GM23338 (cell line): ENCODE results near the gene LIG4. TPM values are rescaled to one million over a fixed set of nuclear protein-coding genes. Genes with fewer than 3 reads are reported as not detected.

Source experiments
- ATAC-seq: fragments of 200-7000 bp; cut with Tn5 transposase; 3 replicates; pipeline ENCODE4 v1.9.1; 2020
- DNase-seq: peaks from one replicate; pipeline ENCODE4 v3.0.0-alpha.2; 2015; ENCODE audit warnings: low spot score
- H2AFZ ChIP-seq: fragments of 200-600 bp; sonication (generic); 2 replicates; pipeline ENCODE4 v1.8.0; 2016; ENCODE audit warnings: antibody characterized with exemption, mild to moderate bottlenecking, moderate library complexity
- H3F3A ChIP-seq: fragments of 200-600 bp; sonication (generic); replicated peaks from 2 replicates; pipeline ENCODE4 v1.8.0; 2017; ENCODE audit warnings: antibody characterized with exemption, mixed run types, low read depth
- H3K27ac ChIP-seq: fragments of 200-600 bp; sonication (generic); 2 replicates; pipeline ENCODE4 v1.6.1; 2016; ENCODE audit warnings: low read depth
- H3K27me3 ChIP-seq: fragments of 200-600 bp; sonication (generic); 2 replicates; pipeline ENCODE4 v1.8.0; 2016; ENCODE audit warnings: mild to moderate bottlenecking, mixed run types, moderate library complexity; ENCODE audit not compliant: insufficient read depth
- H3K36me3 ChIP-seq: fragments of 200-600 bp; sonication (generic); 2 replicates; pipeline ENCODE4 v1.8.0; 2016; ENCODE audit warnings: mild to moderate bottlenecking; ENCODE audit not compliant: insufficient read depth
- H3K4me1 ChIP-seq: fragments of 200-600 bp; sonication (generic); 2 replicates; pipeline ENCODE4 v1.8.0; 2016; ENCODE audit warnings: mild to moderate bottlenecking, moderate library complexity; ENCODE audit not compliant: insufficient read depth
- H3K4me2 ChIP-seq: fragments of 200-600 bp; sonication (generic); 2 replicates; pipeline ENCODE4 v1.7.1; 2017; ENCODE audit warnings: mixed run types
- H3K4me3 ChIP-seq: fragments of 200-600 bp; sonication (generic); 2 replicates; pipeline ENCODE4 v1.6.1; 2016; ENCODE audit warnings: mixed run types
- H3K79me2 ChIP-seq: fragments of 200-600 bp; sonication (generic); replicated peaks from 2 replicates; pipeline ENCODE4 v1.8.0; 2017; ENCODE audit warnings: mild to moderate bottlenecking; ENCODE audit not compliant: insufficient read depth
- H3K9me2 ChIP-seq: fragments of 200-600 bp; sonication (generic); 2 replicates; pipeline ENCODE4 v1.8.0; 2017; ENCODE audit not compliant: insufficient read depth
- H4K20me1 ChIP-seq: fragments of 200-600 bp; sonication (generic); replicated peaks from 2 replicates; pipeline ENCODE4 v1.8.0; 2017; ENCODE audit warnings: mild to moderate bottlenecking; ENCODE audit not compliant: insufficient read depth
- H3K27ac Mint-ChIP-seq: 2 replicates; pipeline ENCODE4 v1.8.0; 2020; ENCODE audit warnings: inconsistent platforms, mild to moderate bottlenecking, moderate library complexity, mixed read lengths
- H3K27me3 Mint-ChIP-seq: 3 replicates; pipeline ENCODE4 v1.8.0; 2022; ENCODE audit warnings: low read depth, mild to moderate bottlenecking, moderate library complexity, mixed read lengths, inconsistent platforms; ENCODE audit not compliant: insufficient read depth, poor library complexity
- H3K36me3 Mint-ChIP-seq: 3 replicates; pipeline ENCODE4 v1.8.0; 2021; ENCODE audit warnings: low read depth, mild to moderate bottlenecking, inconsistent platforms, moderate library complexity, mixed read lengths
- H3K4me1 Mint-ChIP-seq: 3 replicates; pipeline ENCODE4 v1.8.0; 2020; ENCODE audit warnings: mild to moderate bottlenecking, inconsistent platforms, mixed read lengths
- H3K4me3 Mint-ChIP-seq: 3 replicates; pipeline ENCODE4 v1.8.0; 2021; ENCODE audit warnings: moderate library complexity, mild to moderate bottlenecking, inconsistent platforms, mixed read lengths
- H3K9me3 Mint-ChIP-seq: 3 replicates; pipeline ENCODE4 v1.8.0; 2020; ENCODE audit warnings: moderate library complexity, mild to moderate bottlenecking, inconsistent platforms, mixed read lengths
- CREB1 ChIP-seq: fragments of 250-450 bp; sonication (Bioruptor Pico); IDR thresholded peaks from 2 replicates; pipeline ENCODE4 v1.5.0; 2020; ENCODE audit warnings: low read depth, mild to moderate bottlenecking, moderate library complexity
- EZH2 ChIP-seq: fragments of 200-600 bp; sonication (generic); IDR thresholded peaks from one replicate; pipeline ENCODE4 v1.8.0; 2017; ENCODE audit warnings: antibody characterized with exemption, mild to moderate bottlenecking, low read depth; ENCODE audit not compliant: unreplicated experiment
- EZH2phosphoT487 ChIP-seq: fragments of 200-600 bp; sonication (generic); IDR thresholded peaks from one replicate; pipeline ENCODE4 v1.8.1; 2018; ENCODE audit warnings: antibody characterized with exemption; ENCODE audit not compliant: unreplicated experiment
- JUNB ChIP-seq: IDR thresholded peaks from one replicate; pipeline ENCODE4 v1.6.1; 2016; ENCODE audit warnings: antibody characterized with exemption; ENCODE audit not compliant: unreplicated experiment
- NANOG ChIP-seq: IDR thresholded peaks from 2 replicates; pipeline ENCODE4 v1.6.1; 2016; ENCODE audit warnings: antibody characterized with exemption, borderline replicate concordance
- POLR2AphosphoS5 ChIP-seq: IDR thresholded peaks from 2 replicates; pipeline ENCODE4 v1.6.1; 2016; ENCODE audit warnings: antibody characterized with exemption, low read depth
- STAT1 ChIP-seq: IDR thresholded peaks from one replicate; pipeline ENCODE4 v1.6.1; 2016; ENCODE audit warnings: antibody characterized with exemption; ENCODE audit not compliant: unreplicated experiment
- ZNF114 ChIP-seq: fragments of 250-450 bp; sonication (Bioruptor Pico); IDR thresholded peaks from 2 replicates; pipeline ENCODE4 v1.5.0; 2020; ENCODE audit warnings: mild to moderate bottlenecking, moderate library complexity
- ZNF331 ChIP-seq: fragments of 250-450 bp; sonication (Bioruptor Pico); IDR thresholded peaks from 2 replicates; pipeline ENCODE4 v1.5.0; 2020; ENCODE audit warnings: low read depth, mild to moderate bottlenecking, moderate library complexity
- polyA plus RNA-seq: library from polyadenylated mRNA; unstranded; fragments of >200 nt; fragmentation: Nextera tagmentation; extraction: Ambion mirVana; gene quantifications from 2 replicates; pipeline ENCODE4 v1.2.1, GENCODE V29; 2016
- total RNA-seq: library from RNA; depleted of rRNA; stranded (reverse); fragments of >200 nt; shearing (Covaris generic); gene quantifications from 2 replicates; pipeline ENCODE4 v1.2.3, GENCODE V29; 2014
- TF ChIP-seq, protein P1 (sequence below): IDR thresholded peaks from one replicate; pipeline ENCODE4 v1.6.1; 2018; ENCODE audit warnings: antibody characterized with exemption; ENCODE audit not compliant: unreplicated experiment
- TF ChIP-seq, protein P2 (sequence below): IDR thresholded peaks from 2 replicates; pipeline ENCODE4 v1.6.1; 2016; ENCODE audit warnings: antibody characterized with exemption
- TF ChIP-seq, protein P3 (sequence below), 2 experiments: fragments of 200-600 bp in 1 of 2; sonication (generic) in 1 of 2; conservative IDR thresholded peaks; 2 replicates each; pipeline versions ENCODE4 v1.5.1 to v1.6.1; 2016 to 2017; ENCODE audit warnings: antibody characterized with exemption in 2 of 2, low read depth in 2 of 2, mild to moderate bottlenecking in 2 of 2, moderate library complexity in 1 of 2
- TF ChIP-seq, protein P4 (sequence below): fragments of 250-450 bp; sonication (Bioruptor Pico); IDR thresholded peaks from 2 replicates; pipeline ENCODE4 v1.5.0; 2020; ENCODE audit warnings: mild to moderate bottlenecking, moderate library complexity

LIG4 gene
- total and polyA plus RNA-seq, 2 experiments from 2014 or later, result 2.6 to 4.9 TPM

DNA sequence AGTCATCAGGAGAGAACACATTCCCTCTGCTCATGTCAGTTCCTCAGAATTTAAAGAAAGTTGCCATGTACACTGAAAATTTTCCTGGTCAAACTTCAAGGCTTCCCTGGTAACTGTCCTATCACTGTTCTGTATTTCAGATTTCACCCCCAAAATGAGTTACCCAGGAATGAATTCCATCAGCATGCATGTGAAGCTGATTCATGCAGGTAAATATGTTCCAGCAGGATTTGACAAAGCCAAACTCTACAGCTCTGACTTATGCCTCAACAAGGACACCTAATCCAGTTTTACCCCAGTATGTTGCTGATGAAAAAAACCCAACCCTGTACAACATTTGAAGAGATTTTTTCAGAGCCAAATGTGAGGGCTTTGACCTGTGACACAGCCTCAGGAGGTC, 21.5 kb downstream of the LIG4 start:
- Histone ChIP-seq H3K4me2 (no peak overlapping the region), H3K27me3 (no peaks in the 10 kb centered on the region), H3K36me3 (no peaks in the 10 kb centered on the region), H4K20me1 (no peaks in the 10 kb centered on the region), H3K4me1 (no peaks in the 10 kb centered on the region), H3K9me2 (no peaks in the 10 kb centered on the region), H2AFZ (no peak overlapping the region), H3K4me3 (no peak overlapping the region), H3F3A (no peaks in the 10 kb centered on the region), H3K79me2 (no peaks in the 10 kb centered on the region), H3K27ac (no peak overlapping the region)
- Mint-ChIP-seq H3K27ac (no peak overlapping the region), H3K9me3 (peaks cover 36% of the 10 kb centered on the region), H3K27me3 (no peaks in the 10 kb centered on the region), H3K4me3 (no peak overlapping the region), H3K36me3 (peaks cover 16% of the 10 kb centered on the region), H3K4me1 (no peaks in the 10 kb centered on the region)
- ATAC-seq (no peak), DNase-seq (no peak)
- TF ChIP-seq EZH2 (no peak), POLR2AphosphoS5 (no peak), ZNF114 (CRISPR knock-in tag) (no peak), ZNF331 (CRISPR knock-in tag) (no peak), EZH2phosphoT487 (no peak), STAT1 (no peak), JUNB (no peak), NANOG (no peak), CREB1 (CRISPR knock-in tag) (no peak)
- TF ChIP-seq, protein P1, sequence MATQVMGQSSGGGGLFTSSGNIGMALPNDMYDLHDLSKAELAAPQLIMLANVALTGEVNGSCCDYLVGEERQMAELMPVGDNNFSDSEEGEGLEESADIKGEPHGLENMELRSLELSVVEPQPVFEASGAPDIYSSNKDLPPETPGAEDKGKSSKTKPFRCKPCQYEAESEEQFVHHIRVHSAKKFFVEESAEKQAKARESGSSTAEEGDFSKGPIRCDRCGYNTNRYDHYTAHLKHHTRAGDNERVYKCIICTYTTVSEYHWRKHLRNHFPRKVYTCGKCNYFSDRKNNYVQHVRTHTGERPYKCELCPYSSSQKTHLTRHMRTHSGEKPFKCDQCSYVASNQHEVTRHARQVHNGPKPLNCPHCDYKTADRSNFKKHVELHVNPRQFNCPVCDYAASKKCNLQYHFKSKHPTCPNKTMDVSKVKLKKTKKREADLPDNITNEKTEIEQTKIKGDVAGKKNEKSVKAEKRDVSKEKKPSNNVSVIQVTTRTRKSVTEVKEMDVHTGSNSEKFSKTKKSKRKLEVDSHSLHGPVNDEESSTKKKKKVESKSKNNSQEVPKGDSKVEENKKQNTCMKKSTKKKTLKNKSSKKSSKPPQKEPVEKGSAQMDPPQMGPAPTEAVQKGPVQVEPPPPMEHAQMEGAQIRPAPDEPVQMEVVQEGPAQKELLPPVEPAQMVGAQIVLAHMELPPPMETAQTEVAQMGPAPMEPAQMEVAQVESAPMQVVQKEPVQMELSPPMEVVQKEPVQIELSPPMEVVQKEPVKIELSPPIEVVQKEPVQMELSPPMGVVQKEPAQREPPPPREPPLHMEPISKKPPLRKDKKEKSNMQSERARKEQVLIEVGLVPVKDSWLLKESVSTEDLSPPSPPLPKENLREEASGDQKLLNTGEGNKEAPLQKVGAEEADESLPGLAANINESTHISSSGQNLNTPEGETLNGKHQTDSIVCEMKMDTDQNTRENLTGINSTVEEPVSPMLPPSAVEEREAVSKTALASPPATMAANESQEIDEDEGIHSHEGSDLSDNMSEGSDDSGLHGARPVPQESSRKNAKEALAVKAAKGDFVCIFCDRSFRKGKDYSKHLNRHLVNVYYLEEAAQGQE, result no peak
- TF ChIP-seq, protein P2, sequence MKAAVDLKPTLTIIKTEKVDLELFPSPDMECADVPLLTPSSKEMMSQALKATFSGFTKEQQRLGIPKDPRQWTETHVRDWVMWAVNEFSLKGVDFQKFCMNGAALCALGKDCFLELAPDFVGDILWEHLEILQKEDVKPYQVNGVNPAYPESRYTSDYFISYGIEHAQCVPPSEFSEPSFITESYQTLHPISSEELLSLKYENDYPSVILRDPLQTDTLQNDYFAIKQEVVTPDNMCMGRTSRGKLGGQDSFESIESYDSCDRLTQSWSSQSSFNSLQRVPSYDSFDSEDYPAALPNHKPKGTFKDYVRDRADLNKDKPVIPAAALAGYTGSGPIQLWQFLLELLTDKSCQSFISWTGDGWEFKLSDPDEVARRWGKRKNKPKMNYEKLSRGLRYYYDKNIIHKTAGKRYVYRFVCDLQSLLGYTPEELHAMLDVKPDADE, result no peak
- TF ChIP-seq, protein P3, sequence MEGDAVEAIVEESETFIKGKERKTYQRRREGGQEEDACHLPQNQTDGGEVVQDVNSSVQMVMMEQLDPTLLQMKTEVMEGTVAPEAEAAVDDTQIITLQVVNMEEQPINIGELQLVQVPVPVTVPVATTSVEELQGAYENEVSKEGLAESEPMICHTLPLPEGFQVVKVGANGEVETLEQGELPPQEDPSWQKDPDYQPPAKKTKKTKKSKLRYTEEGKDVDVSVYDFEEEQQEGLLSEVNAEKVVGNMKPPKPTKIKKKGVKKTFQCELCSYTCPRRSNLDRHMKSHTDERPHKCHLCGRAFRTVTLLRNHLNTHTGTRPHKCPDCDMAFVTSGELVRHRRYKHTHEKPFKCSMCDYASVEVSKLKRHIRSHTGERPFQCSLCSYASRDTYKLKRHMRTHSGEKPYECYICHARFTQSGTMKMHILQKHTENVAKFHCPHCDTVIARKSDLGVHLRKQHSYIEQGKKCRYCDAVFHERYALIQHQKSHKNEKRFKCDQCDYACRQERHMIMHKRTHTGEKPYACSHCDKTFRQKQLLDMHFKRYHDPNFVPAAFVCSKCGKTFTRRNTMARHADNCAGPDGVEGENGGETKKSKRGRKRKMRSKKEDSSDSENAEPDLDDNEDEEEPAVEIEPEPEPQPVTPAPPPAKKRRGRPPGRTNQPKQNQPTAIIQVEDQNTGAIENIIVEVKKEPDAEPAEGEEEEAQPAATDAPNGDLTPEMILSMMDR (conservative IDR thresholded peaks at IDR 0.05; ENCODE audit: low read depth in 2 of 2), result no peak
- TF ChIP-seq, protein P4, sequence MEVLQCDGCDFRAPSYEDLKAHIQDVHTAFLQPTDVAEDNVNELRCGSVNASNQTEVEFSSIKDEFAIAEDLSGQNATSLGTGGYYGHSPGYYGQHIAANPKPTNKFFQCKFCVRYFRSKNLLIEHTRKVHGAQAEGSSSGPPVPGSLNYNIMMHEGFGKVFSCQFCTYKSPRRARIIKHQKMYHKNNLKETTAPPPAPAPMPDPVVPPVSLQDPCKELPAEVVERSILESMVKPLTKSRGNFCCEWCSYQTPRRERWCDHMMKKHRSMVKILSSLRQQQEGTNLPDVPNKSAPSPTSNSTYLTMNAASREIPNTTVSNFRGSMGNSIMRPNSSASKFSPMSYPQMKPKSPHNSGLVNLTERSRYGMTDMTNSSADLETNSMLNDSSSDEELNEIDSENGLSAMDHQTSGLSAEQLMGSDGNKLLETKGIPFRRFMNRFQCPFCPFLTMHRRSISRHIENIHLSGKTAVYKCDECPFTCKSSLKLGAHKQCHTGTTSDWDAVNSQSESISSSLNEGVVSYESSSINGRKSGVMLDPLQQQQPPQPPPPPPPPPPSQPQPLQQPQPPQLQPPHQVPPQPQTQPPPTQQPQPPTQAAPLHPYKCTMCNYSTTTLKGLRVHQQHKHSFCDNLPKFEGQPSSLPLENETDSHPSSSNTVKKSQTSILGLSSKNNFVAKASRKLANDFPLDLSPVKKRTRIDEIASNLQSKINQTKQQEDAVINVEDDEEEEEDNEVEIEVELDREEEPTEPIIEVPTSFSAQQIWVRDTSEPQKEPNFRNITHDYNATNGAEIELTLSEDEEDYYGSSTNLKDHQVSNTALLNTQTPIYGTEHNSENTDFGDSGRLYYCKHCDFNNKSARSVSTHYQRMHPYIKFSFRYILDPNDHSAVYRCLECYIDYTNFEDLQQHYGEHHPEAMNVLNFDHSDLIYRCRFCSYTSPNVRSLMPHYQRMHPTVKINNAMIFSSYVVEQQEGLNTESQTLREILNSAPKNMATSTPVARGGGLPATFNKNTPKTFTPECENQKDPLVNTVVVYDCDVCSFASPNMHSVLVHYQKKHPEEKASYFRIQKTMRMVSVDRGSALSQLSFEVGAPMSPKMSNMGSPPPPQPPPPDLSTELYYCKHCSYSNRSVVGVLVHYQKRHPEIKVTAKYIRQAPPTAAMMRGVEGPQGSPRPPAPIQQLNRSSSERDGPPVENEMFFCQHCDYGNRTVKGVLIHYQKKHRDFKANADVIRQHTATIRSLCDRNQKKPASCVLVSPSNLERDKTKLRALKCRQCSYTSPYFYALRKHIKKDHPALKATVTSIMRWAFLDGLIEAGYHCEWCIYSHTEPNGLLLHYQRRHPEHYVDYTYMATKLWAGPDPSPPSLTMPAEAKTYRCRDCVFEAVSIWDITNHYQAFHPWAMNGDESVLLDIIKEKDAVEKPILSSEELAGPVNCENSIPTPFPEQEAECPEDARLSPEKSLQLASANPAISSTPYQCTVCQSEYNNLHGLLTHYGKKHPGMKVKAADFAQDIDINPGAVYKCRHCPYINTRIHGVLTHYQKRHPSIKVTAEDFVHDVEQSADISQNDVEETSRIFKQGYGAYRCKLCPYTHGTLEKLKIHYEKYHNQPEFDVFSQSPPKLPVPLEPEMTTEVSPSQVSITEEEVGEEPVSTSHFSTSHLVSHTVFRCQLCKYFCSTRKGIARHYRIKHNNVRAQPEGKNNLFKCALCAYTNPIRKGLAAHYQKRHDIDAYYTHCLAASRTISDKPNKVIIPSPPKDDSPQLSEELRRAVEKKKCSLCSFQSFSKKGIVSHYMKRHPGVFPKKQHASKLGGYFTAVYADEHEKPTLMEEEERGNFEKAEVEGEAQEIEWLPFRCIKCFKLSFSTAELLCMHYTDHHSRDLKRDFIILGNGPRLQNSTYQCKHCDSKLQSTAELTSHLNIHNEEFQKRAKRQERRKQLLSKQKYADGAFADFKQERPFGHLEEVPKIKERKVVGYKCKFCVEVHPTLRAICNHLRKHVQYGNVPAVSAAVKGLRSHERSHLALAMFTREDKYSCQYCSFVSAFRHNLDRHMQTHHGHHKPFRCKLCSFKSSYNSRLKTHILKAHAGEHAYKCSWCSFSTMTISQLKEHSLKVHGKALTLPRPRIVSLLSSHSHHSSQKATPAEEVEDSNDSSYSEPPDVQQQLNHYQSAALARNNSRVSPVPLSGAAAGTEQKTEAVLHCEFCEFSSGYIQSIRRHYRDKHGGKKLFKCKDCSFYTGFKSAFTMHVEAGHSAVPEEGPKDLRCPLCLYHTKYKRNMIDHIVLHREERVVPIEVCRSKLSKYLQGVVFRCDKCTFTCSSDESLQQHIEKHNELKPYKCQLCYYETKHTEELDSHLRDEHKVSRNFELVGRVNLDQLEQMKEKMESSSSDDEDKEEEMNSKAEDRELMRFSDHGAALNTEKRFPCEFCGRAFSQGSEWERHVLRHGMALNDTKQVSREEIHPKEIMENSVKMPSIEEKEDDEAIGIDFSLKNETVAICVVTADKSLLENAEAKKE (CRISPR knock-in tag), result no peak
